HCT116 (cell line): ENCODE data around the gene NACAD. TPM values are rescaled to one million over a fixed set of nuclear protein-coding genes. Genes with fewer than 3 reads are reported as not detected.

ENCODE experiments used
- ATAC-seq: fragments of 200-7000 bp; cut with Tn5 transposase; 2 replicates; pipeline ENCODE4 v1.9.1; 2020; ENCODE audit warnings: mild to moderate bottlenecking, moderate library complexity
- BruUV-seq: library from RNA; stranded (reverse); fragments of 400-500 nt; replicated peaks from 2 replicates; lab custom pipeline; 2021; lab: Mats Ljungman, UMichigan
- CTCF ChIA-PET: fragments of 300-600 bp; sonication (Branson Sonifier 250); formaldehyde crosslinking; loops from one replicate; lab custom pipeline; 2021; ENCODE audit warnings: antibody characterized with exemption; lab: Charles Lee
- POLR2A ChIA-PET: fragments of 300-600, 350-600 bp; sonication (Branson Sonifier 250); formaldehyde crosslinking; loops from one replicate; lab custom pipeline; 2021; ENCODE audit warnings: antibody characterized with exemption; lab: Charles Lee
- RAD21 ChIA-PET, 2 experiments: fragments of 300-600 bp; sonication (Branson Sonifier 250); formaldehyde crosslinking; loops; one replicate each; lab custom pipeline; 2023; ENCODE audit warnings: low total read pairs in 2 of 2; ENCODE audit not compliant: uncharacterized antibody in 2 of 2, unreplicated experiment in 2 of 2, low non-redundant PET in 1 of 2; lab: Charles Lee
- DNase-seq: peaks from one replicate; pipeline ENCODE4 v3.0.0-alpha.2; 2010; ENCODE audit warnings: low read depth, low spot score
- H2AFZ ChIP-seq: fragments of 200-600 bp; shearing (Covaris generic), sonication (generic); 2 replicates; pipeline ENCODE4 v1.6.1; 2017; ENCODE audit warnings: low read depth, mixed run types, mixed read lengths, antibody characterized with exemption, low read length; ENCODE audit not compliant: poor library complexity, severe bottlenecking
- H3K27ac ChIP-seq: 2 replicates; pipeline ENCODE4 v1.5.1; 2012; ENCODE audit warnings: low read depth, low read length
- H3K27me3 ChIP-seq: fragments of 200-600 bp; sonication (generic); 2 replicates; pipeline ENCODE4 v1.6.1; 2016; ENCODE audit warnings: mixed run types, low read length, mixed read lengths; ENCODE audit not compliant: insufficient read depth
- H3K36me3 ChIP-seq, 2 experiments: fragments of 200-500 bp in 1 of 2; fragments of 200-600 bp in 1 of 2; sonication (Bioruptor generic) in 1 of 2; sonication (generic) in 1 of 2; 2 replicates each; pipeline versions ENCODE4 v1.5.1 to v1.6.1; 2014 to 2016; ENCODE audit warnings: low read length in 2 of 2, inconsistent platforms in 1 of 2, mixed read lengths in 1 of 2, mixed run types in 1 of 2; ENCODE audit not compliant: insufficient read depth in 2 of 2, control insufficient read depth in 1 of 2
- H3K4me1 ChIP-seq, 2 experiments: fragments of 200-600 bp in 1 of 2; sonication (generic) in 1 of 2; 2 replicates each; pipeline versions ENCODE4 v1.5.1 to v1.6.1; 2012 to 2017; ENCODE audit warnings: low read length in 2 of 2, inconsistent platforms in 1 of 2, mild to moderate bottlenecking in 1 of 2, mixed read lengths in 1 of 2, mixed run types in 1 of 2, moderate library complexity in 1 of 2; ENCODE audit not compliant: insufficient read depth in 2 of 2, control insufficient read depth in 1 of 2
- H3K4me2 ChIP-seq: fragments of 200-600 bp; sonication (generic); 2 replicates; pipeline ENCODE4 v1.6.1; 2017; ENCODE audit warnings: mixed run types, low read length, mixed read lengths
- H3K4me3 ChIP-seq, 2 experiments: fragments of 200-600 bp in 1 of 2; sonication (generic) in 1 of 2; replicated peaks in 1 of 2; 2 replicates each; pipeline ENCODE4 v1.5.1; 2011 to 2016; ENCODE audit warnings: low read length in 2 of 2, control low read depth in 1 of 2, low read depth in 1 of 2, mild to moderate bottlenecking in 1 of 2, mixed read lengths in 1 of 2, mixed run types in 1 of 2
- H3K79me2 ChIP-seq: fragments of 200-600 bp; sonication (generic); 2 replicates; pipeline ENCODE4 v1.6.1; 2017; ENCODE audit warnings: mild to moderate bottlenecking, mixed run types, low read length, moderate library complexity, mixed read lengths; ENCODE audit not compliant: insufficient read depth
- H3K9ac ChIP-seq: fragments of 200-600 bp; sonication (generic); 2 replicates; pipeline ENCODE4 v1.6.1; 2016; ENCODE audit warnings: low read length, mixed read lengths
- H3K9me2 ChIP-seq: fragments of 200-600 bp; sonication (generic), shearing (Covaris generic); 2 replicates; pipeline ENCODE4 v1.6.1; 2017; ENCODE audit warnings: mixed run types, mild to moderate bottlenecking, moderate library complexity; ENCODE audit not compliant: insufficient read depth
- H3K9me3 ChIP-seq, 2 experiments: fragments of 200-500 bp in 1 of 2; fragments of 200-600 bp in 1 of 2; sonication (Bioruptor generic) in 1 of 2; sonication (generic) in 1 of 2; 2 replicates each; pipeline ENCODE4 v1.6.1; 2014 to 2017; ENCODE audit warnings: low read length in 2 of 2, mixed read lengths in 2 of 2, inconsistent platforms in 1 of 2, low read depth in 1 of 2, mild to moderate bottlenecking in 1 of 2, mixed run types in 1 of 2, moderate library complexity in 1 of 2; ENCODE audit not compliant: control insufficient read depth in 1 of 2, insufficient read depth in 1 of 2
- H4K20me1 ChIP-seq: fragments of 200-600 bp; sonication (generic), shearing (Covaris generic); 2 replicates; pipeline ENCODE4 v1.6.1; 2017; ENCODE audit warnings: mixed run types, mild to moderate bottlenecking, moderate library complexity; ENCODE audit not compliant: insufficient read depth
- CBX3 ChIP-seq: IDR thresholded peaks from 2 replicates; pipeline ENCODE4 v1.6.1; 2012; ENCODE audit warnings: low read depth
- CTCF ChIP-seq, 3 experiments: fragments of 200-600 bp in 1 of 3; sonication (generic) in 1 of 3; IDR thresholded peaks in 2 of 3; conservative IDR thresholded peaks in 1 of 3; 2 replicates each; pipeline ENCODE4 v1.5.1; 2012 to 2017; ENCODE audit warnings: low read depth in 2 of 3, low read length in 2 of 3, antibody characterized with exemption in 1 of 3, borderline replicate concordance in 1 of 3, control low read depth in 1 of 3, mild to moderate bottlenecking in 1 of 3, mixed read lengths in 1 of 3, mixed run types in 1 of 3, moderate library complexity in 1 of 3; ENCODE audit not compliant: insufficient read depth in 1 of 3
- ELF1 ChIP-seq: IDR thresholded peaks from 2 replicates; pipeline ENCODE4 v1.6.1; 2012; ENCODE audit warnings: low read depth, borderline replicate concordance
- EZH2phosphoT487 ChIP-seq: fragments of 200-600 bp; IDR thresholded peaks from 2 replicates; pipeline ENCODE4 v1.6.1; 2018; ENCODE audit warnings: antibody characterized with exemption, borderline replicate concordance
- FOSL1 ChIP-seq: IDR thresholded peaks from 2 replicates; pipeline ENCODE4 v1.6.1; 2012; ENCODE audit warnings: low read depth
- JUND ChIP-seq: IDR thresholded peaks from 2 replicates; pipeline ENCODE4 v1.6.1; 2012
- POLR2AphosphoS5 ChIP-seq: IDR thresholded peaks from 2 replicates; pipeline ENCODE4 v1.6.1; 2011; ENCODE audit warnings: mild to moderate bottlenecking, low read depth, low read length, moderate library complexity
- RAD21 ChIP-seq: IDR thresholded peaks from 2 replicates; pipeline ENCODE4 v1.6.1; 2012; ENCODE audit warnings: low read depth, mild to moderate bottlenecking
- SIN3A ChIP-seq: IDR thresholded peaks from 2 replicates; pipeline ENCODE4 v1.6.1; 2012; ENCODE audit warnings: low read depth
- SRF ChIP-seq: IDR thresholded peaks from 2 replicates; pipeline ENCODE4 v1.6.1; 2012; ENCODE audit warnings: low read depth
- ZNF274 ChIP-seq: fragments of 200-500 bp; sonication (Bioruptor generic); IDR thresholded peaks from 2 replicates; pipeline ENCODE4 v1.6.1; 2014; ENCODE audit warnings: mild to moderate bottlenecking, low read depth, low read length, inconsistent platforms
- intact Hi-C: fragments of 100-400 bp; cut with micrococcal nuclease; formaldehyde crosslinking; loops from 2 replicates; pipeline ENCODE4 v1.10.0; 2022
- total RNA-seq: library from RNA; stranded (reverse); gene quantifications from one replicate; pipeline ENCODE4 v1.2.1, GENCODE V29; 2021; ENCODE audit not compliant: unreplicated experiment
- TF ChIP-seq, protein P1 (sequence below): IDR thresholded peaks from 2 replicates; pipeline ENCODE4 v1.6.1; 2011; ENCODE audit warnings: mild to moderate bottlenecking, low read length, moderate library complexity; ENCODE audit not compliant: insufficient replicate concordance; ENCODE audit errors: extremely low read depth
- TF ChIP-seq, protein P2 (sequence below): IDR thresholded peaks from 2 replicates; pipeline ENCODE4 v1.6.1; 2012; ENCODE audit warnings: low read depth

NACAD gene
- total RNA-seq, 1 experiment from 2014 or later = 0.05 TPM

DNA sequence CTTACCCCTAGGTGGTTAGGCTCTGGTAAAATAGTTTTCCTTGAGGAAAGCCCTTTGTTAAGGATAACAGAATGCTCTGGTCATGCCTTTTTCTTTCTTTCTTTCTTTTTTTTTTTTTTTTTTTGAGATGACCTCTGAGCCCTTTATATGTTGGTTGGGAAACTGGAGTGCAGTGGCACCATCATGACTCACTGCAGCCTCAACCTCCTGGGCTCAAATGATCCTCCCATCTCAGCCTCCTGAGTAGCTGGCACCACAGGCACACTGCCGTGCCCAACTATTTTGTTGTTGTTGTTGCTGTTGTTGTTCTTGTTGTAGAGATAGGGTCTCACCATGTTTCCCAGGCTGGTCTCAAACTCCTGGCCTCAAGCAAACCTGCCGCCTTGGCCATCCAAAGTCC, 27.4 kb downstream of the NACAD start:
- RAD21 ChIA-PET = no interaction called here
- no peaks in the 10 kb centered on the region; a peak in 1 of 4 replicates for H3K36me3 ChIP-seq
- H3K4me1 ChIP-seq = peaks cover 0 to 15% of the 10 kb centered on the region in 2 experiments; a peak in 2 of 4 replicates
- H3K79me2 ChIP-seq = peaks cover 4% of the 10 kb centered on the region; the same call in 1 of the 2 replicates
- CTCF ChIA-PET = no interaction called here
- no peak overlapping the region for H3K4me3 ChIP-seq
- DNase-seq = no peak
- no TSS peak for BruUV-seq
- intact Hi-C loops = no loop called here
- H2AFZ ChIP-seq = no peak overlapping the region
- POLR2A ChIA-PET = no interaction called here
- H3K9me2 ChIP-seq = no peaks in the 10 kb centered on the region
- no peak overlapping the region for H3K9ac ChIP-seq
- H3K9me3 ChIP-seq = no peaks in the 10 kb centered on the region
- H3K27ac ChIP-seq = no peak overlapping the region
- H3K27me3 ChIP-seq = no peaks in the 10 kb centered on the region
- ATAC-seq = no peak
- TF ChIP-seq JUND (no peak), ELF1 (no peak), FOSL1 (no peak), CBX3 (no peak)
- TF ChIP-seq, protein P1, sequence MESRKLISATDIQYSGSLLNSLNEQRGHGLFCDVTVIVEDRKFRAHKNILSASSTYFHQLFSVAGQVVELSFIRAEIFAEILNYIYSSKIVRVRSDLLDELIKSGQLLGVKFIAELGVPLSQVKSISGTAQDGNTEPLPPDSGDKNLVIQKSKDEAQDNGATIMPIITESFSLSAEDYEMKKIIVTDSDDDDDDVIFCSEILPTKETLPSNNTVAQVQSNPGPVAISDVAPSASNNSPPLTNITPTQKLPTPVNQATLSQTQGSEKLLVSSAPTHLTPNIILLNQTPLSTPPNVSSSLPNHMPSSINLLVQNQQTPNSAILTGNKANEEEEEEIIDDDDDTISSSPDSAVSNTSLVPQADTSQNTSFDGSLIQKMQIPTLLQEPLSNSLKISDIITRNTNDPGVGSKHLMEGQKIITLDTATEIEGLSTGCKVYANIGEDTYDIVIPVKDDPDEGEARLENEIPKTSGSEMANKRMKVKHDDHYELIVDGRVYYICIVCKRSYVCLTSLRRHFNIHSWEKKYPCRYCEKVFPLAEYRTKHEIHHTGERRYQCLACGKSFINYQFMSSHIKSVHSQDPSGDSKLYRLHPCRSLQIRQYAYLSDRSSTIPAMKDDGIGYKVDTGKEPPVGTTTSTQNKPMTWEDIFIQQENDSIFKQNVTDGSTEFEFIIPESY = no peak
- TF ChIP-seq, all 23 proteins: peak for 0
- Histone ChIP-seq H3K4me2 (no peak overlapping the region), H4K20me1 (no peaks in the 10 kb centered on the region)

GRCh38 chr7:45060295-45060694, 28.5 kb downstream of the NACAD start:
- no peaks in the 10 kb centered on the region for H4K20me1 ChIP-seq
- POLR2A ChIA-PET = no interaction called here
- no peak overlapping the region for H2AFZ ChIP-seq
- peaks cover 4% of the 10 kb centered on the region; the same call in 1 of the 2 replicates for H3K79me2 ChIP-seq
- H3K9me2 ChIP-seq = no peaks in the 10 kb centered on the region
- DNase-seq (no peak), ATAC-seq (no peak)
- BruUV-seq = no TSS peak
- H3K4me1 ChIP-seq = peaks cover 0 to 15% of the 10 kb centered on the region in 2 experiments; a peak in 2 of 4 replicates
- H3K9ac ChIP-seq = no peak overlapping the region
- intact Hi-C loops = no loop called here
- TF ChIP-seq CBX3 (no peak), RAD21 (no peak), ZNF274 (no peak), JUND (no peak), POLR2AphosphoS5 (no peak), SRF (no peak), EZH2phosphoT487 (no peak), CTCF (IDR thresholded peaks at IDR 0.05 in 2 of 3, conservative IDR thresholded peaks at IDR 0.05 in 1 of 3; ENCODE audit: borderline replicate concordance in 1 of 3, insufficient read depth in 1 of 3, low read depth in 2 of 3, low read length in 2 of 3) (no peak), SIN3A (no peak)
- TF ChIP-seq, protein P2, sequence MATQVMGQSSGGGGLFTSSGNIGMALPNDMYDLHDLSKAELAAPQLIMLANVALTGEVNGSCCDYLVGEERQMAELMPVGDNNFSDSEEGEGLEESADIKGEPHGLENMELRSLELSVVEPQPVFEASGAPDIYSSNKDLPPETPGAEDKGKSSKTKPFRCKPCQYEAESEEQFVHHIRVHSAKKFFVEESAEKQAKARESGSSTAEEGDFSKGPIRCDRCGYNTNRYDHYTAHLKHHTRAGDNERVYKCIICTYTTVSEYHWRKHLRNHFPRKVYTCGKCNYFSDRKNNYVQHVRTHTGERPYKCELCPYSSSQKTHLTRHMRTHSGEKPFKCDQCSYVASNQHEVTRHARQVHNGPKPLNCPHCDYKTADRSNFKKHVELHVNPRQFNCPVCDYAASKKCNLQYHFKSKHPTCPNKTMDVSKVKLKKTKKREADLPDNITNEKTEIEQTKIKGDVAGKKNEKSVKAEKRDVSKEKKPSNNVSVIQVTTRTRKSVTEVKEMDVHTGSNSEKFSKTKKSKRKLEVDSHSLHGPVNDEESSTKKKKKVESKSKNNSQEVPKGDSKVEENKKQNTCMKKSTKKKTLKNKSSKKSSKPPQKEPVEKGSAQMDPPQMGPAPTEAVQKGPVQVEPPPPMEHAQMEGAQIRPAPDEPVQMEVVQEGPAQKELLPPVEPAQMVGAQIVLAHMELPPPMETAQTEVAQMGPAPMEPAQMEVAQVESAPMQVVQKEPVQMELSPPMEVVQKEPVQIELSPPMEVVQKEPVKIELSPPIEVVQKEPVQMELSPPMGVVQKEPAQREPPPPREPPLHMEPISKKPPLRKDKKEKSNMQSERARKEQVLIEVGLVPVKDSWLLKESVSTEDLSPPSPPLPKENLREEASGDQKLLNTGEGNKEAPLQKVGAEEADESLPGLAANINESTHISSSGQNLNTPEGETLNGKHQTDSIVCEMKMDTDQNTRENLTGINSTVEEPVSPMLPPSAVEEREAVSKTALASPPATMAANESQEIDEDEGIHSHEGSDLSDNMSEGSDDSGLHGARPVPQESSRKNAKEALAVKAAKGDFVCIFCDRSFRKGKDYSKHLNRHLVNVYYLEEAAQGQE = no peak
- H3K27me3 ChIP-seq = no peaks in the 10 kb centered on the region
- no peak overlapping the region for H3K27ac ChIP-seq
- H3K4me2 ChIP-seq = no peak overlapping the region
- H3K9me3 ChIP-seq = no peaks in the 10 kb centered on the region
- RAD21 ChIA-PET = no interaction called here
- H3K36me3 ChIP-seq = no peaks in the 10 kb centered on the region; a peak in 1 of 4 replicates
- H3K4me3 ChIP-seq = no peak overlapping the region
- CTCF ChIA-PET = no interaction called here
